Choroid plexus epithelial cell (primary cell): ENCODE measurements around the gene ERC2.

Experiments
- DNase-seq: peaks from one replicate; pipeline ENCODE4 v3.0.0-alpha.2; 2010; ENCODE audit warnings: low read depth
- H3K4me3 ChIP-seq: 2 replicates; pipeline ENCODE4 v1.5.1; 2011; ENCODE audit warnings: low read depth, mild to moderate bottlenecking, control low read depth, low read length, moderate library complexity
- TF ChIP-seq, protein P1 (sequence below): conservative IDR thresholded peaks from 2 replicates; pipeline ENCODE4 v1.5.1; 2011; ENCODE audit warnings: low read depth, mild to moderate bottlenecking, control low read depth, inconsistent platforms, low read length, moderate library complexity

The ERC2 gene

DNA sequence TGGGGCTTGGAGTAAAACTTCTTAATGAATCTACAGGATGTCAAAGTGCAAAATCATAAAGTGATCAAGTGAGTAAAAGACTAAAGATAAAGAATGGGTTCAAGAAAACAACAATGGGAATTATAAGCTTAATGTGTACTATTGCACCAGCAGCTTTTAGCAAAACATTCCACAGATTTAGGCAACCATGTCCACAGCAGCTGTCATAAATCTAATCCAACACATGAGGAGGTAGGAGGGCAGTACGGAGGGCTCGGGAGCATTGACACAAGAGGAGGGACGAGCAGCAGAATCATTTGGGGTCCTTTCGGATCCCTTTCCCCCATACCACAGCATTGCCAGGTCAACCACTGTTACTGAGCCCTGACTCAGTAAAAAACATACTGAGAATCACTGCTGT lies 516.9 kb downstream of the ERC2 start:
- TF ChIP-seq, protein P1, sequence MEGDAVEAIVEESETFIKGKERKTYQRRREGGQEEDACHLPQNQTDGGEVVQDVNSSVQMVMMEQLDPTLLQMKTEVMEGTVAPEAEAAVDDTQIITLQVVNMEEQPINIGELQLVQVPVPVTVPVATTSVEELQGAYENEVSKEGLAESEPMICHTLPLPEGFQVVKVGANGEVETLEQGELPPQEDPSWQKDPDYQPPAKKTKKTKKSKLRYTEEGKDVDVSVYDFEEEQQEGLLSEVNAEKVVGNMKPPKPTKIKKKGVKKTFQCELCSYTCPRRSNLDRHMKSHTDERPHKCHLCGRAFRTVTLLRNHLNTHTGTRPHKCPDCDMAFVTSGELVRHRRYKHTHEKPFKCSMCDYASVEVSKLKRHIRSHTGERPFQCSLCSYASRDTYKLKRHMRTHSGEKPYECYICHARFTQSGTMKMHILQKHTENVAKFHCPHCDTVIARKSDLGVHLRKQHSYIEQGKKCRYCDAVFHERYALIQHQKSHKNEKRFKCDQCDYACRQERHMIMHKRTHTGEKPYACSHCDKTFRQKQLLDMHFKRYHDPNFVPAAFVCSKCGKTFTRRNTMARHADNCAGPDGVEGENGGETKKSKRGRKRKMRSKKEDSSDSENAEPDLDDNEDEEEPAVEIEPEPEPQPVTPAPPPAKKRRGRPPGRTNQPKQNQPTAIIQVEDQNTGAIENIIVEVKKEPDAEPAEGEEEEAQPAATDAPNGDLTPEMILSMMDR: no peak
- DNase-seq: no peak
- no peak overlapping the region for H3K4me3 ChIP-seq

DNA sequence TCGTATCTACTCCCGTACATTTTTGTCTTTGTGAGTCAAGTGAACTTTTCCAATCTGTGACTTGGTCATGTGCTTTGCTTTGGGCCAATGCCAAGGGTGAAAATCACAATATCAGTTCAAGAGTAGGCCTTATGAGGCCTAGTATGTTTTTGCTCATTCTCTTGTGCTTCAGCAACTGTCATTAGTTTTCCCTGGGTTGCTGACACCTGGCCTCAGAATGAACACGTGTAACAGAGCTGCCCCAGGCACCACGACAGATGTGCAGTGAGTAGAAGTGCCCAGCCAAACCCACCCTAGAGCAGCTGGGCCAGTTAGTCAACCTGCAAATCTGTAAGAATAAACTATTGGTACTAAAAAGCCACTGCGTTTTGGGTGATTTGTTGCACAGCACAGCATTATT lies 520.9 kb downstream of the ERC2 start:
- DNase-seq: no peak
- TF ChIP-seq, protein P1: no peak
- H3K4me3 ChIP-seq: no peak overlapping the region

DNA sequence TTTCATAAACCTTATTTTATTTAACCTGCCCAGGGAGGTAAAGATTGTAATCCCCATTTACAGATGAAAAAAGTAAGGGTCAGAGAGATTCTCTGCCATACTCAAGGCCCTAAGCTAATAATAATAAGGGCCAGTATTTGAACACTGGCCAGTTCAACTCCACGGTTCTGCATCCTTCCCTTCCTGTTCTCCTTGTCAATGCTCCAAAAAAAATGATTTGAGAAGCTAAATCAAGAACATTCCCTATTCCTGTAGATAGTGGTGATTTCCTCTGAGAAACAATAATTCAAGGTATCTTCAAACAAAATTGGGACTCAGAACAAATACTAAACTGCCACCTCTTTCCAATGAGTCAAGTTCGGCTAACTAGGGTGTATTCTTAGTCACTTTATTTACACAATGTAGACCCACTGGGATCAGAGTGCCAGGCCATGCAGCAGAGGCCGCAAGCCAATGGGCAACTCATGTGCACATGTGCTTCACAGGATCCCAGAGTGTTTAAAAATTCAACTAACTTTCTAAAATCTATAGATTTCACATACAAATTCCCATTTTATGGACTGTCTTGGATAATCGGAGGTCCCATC lies 521.6 kb downstream of the ERC2 start:
- TF ChIP-seq, protein P1: no peak
- no peak for DNase-seq
- no peak overlapping the region for H3K4me3 ChIP-seq

DNA sequence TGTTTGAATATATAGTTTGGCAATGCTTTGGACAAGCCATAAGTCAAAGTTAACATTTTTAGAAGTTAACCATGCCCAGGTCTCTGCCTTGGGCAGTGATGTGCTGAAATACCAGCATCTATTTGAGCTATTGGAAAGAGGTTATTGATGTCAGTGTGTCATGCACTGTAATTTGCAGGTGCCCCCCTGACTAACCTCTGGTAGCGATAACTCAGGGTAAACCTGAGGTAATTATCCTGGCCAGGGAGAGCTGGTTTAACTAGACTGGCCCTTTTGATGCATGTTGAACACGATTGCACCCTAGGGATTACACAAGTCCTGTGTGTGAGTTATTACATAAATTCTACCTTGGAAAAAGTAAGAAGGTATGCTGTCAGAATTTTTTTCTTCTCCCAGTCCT lies 525.4 kb downstream of the ERC2 start:
- DNase-seq: no peak
- TF ChIP-seq, protein P1: no peak

DNA sequence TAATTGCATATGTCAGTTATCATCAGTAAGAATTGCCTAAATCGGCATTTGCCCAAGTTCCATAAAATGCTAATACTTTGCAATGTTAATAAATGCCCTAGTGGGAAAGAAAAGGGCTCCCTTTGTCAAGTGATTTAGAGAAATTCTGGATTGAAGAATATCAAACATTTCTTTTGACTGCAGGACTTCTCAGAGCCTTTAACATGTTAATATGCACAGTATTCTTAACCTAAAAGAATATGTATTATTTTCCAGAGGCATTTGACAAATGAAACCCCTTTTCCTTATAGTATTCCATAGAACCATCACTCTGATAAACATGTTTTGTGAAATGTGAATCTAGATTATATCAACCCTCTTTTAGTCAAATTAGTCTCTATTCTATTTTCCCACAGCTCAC lies 529.0 kb downstream of the ERC2 start:
- H3K4me3 ChIP-seq: no peak overlapping the region
- DNase-seq: no peak
- TF ChIP-seq, protein P1: no peak

More for the DNA sequence above, 525.4 kb downstream of the ERC2 start:
- H3K4me3 ChIP-seq: no peak overlapping the region

DNA sequence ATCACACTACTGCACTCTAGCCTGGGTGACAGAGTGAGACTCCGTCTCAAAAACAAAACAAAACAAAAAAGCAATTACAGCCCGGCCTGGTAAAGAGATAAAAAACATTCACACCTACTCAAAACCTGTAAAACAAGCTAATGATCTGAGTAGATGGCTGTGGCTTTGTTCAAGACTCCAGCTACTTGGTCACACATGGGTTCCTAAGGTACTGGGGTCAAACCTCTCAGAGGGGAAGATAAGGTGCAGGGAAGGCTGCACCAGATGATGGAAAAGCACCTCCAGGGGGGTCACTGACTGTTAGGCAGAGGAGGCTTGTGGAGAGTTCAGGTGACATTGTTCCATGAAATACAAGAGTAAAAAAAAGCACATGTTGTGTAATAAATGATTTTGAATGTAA lies 531.0 kb downstream of the ERC2 start:
- TF ChIP-seq, protein P1: no peak
- no peak overlapping the region for H3K4me3 ChIP-seq
- no peak for DNase-seq

DNA sequence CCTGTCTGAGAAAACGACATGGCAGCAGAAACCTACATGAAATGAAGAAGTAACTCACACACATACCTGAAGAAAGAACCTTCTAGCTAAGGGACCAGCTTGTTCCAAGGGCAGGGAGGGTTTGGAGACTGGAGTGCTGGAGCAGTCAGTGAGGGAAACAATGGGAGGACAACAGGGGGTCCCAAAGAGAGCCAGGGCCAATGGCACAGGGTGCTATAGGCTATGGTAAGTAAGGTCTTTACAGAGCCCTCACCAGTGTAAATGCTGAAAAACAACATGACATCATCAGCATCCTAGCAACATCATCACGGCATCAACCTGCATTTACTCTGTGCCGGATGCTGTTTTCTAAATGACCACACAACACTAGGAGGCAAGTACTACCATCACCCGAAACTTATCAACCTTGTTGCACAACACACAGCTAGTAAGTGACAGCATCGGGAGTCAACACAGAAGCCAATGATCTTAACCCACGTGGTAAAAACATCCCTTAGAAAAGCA lies 531.7 kb downstream of the ERC2 start:
- DNase-seq: no peak
- TF ChIP-seq, protein P1: no peak

More for the DNA sequence above, 531.7 kb downstream of the ERC2 start:
- no peak overlapping the region for H3K4me3 ChIP-seq
